GM18519 (cell line): ENCODE measurements around the gene PCDH9.

Experiments
- ATAC-seq: cut with Tn5 transposase; IDR thresholded peaks from one replicate; pipeline ENCODE4 v1.9.1; 2021; ENCODE audit warnings: mild to moderate bottlenecking, moderate library complexity; ENCODE audit not compliant: unreplicated experiment, low FRiP score

Gene PCDH9

GRCh38 chr13:67094952-67095351, 135.2 kb downstream of the PCDH9 start:
- no peak for ATAC-seq

- ATAC-seq = no peak
Measured at GRCh38 chr13:67094078-67094477, 136.1 kb downstream of the PCDH9 start.

GRCh38 chr13:67091603-67092002, 138.5 kb downstream of the PCDH9 start:
- ATAC-seq = no peak

GRCh38 chr13:67090856-67091255, 139.3 kb downstream of the PCDH9 start:
- ATAC-seq = no peak

GRCh38 chr13:67087527-67087926, 142.6 kb downstream of the PCDH9 start:
- ATAC-seq = no peak

- ATAC-seq = no peak
Measured at GRCh38 chr13:67086260-67086659, 143.9 kb downstream of the PCDH9 start.

- ATAC-seq = no peak
Measured at GRCh38 chr13:67084066-67084465, 146.1 kb downstream of the PCDH9 start.

GRCh38 chr13:67083519-67083918, 146.6 kb downstream of the PCDH9 start:
- no peak for ATAC-seq

GRCh38 chr13:67080351-67080750, 149.8 kb downstream of the PCDH9 start:
- no peak for ATAC-seq

- no peak for ATAC-seq
Measured at GRCh38 chr13:67078062-67078461, 152.1 kb downstream of the PCDH9 start.

GRCh38 chr13:67077132-67077531, 153.0 kb downstream of the PCDH9 start:
- no peak for ATAC-seq

- ATAC-seq = no peak
Measured at GRCh38 chr13:67076378-67076777, 153.8 kb downstream of the PCDH9 start.

GRCh38 chr13:67075239-67075638, 154.9 kb downstream of the PCDH9 start:
- no peak for ATAC-seq

GRCh38 chr13:67071918-67072598, 158.1 kb downstream of the PCDH9 start:
- no peak for ATAC-seq

- no peak for ATAC-seq
Measured at GRCh38 chr13:67070306-67070705, 159.8 kb downstream of the PCDH9 start.

GRCh38 chr13:67069117-67069767, 160.9 kb downstream of the PCDH9 start:
- no peak for ATAC-seq

- ATAC-seq = no peak
Measured at GRCh38 chr13:67064920-67065319, 165.2 kb downstream of the PCDH9 start.

- ATAC-seq = no peak
Measured at GRCh38 chr13:67063036-67063435, 167.1 kb downstream of the PCDH9 start.

GRCh38 chr13:67062160-67062559, 168.0 kb downstream of the PCDH9 start:
- no peak for ATAC-seq

- ATAC-seq = no peak
Measured at GRCh38 chr13:67061750-67062149, 168.4 kb downstream of the PCDH9 start.

GRCh38 chr13:67052550-67053490, 177.3 kb downstream of the PCDH9 start:
- no peak for ATAC-seq
